H1 (cell line): ENCODE results near the gene PDCL3.

Experiments
- BRCA1 ChIP-seq: IDR thresholded peaks from 2 replicates; pipeline ENCODE4 v1.6.1; 2012; ENCODE audit warnings: low read depth, low read length, improper control_type of control experiment
- CTCF ChIP-seq, 3 experiments: IDR thresholded peaks; 1 replicate in 2 of 3; 2 replicates in 1 of 3; pipeline versions ENCODE4 v1.5.1 to v1.6.1; 2011; ENCODE audit warnings: low read length in 3 of 3, mild to moderate bottlenecking in 3 of 3, inconsistent platforms in 2 of 3, low read depth in 1 of 3, moderate library complexity in 1 of 3; ENCODE audit not compliant: insufficient read depth in 1 of 3; ENCODE audit errors: control extremely low read depth in 1 of 3
- EP300 ChIP-seq, 2 experiments: IDR thresholded peaks; 1 replicate in 1 of 2; 2 replicates in 1 of 2; pipeline ENCODE4 v1.6.1; 2011 to 2012; ENCODE audit warnings: low read depth in 2 of 2, low read length in 2 of 2, mild to moderate bottlenecking in 2 of 2, borderline replicate concordance in 1 of 2, inconsistent platforms in 1 of 2, moderate library complexity in 1 of 2
- MAX ChIP-seq: IDR thresholded peaks from 2 replicates; pipeline ENCODE4 v1.6.1; 2012; ENCODE audit warnings: inconsistent platforms
- POLR2AphosphoS5 ChIP-seq: IDR thresholded peaks from 2 replicates; pipeline ENCODE4 v1.6.1; 2011; ENCODE audit warnings: low read depth, low read length
- RXRA ChIP-seq: IDR thresholded peaks from 2 replicates; pipeline ENCODE4 v1.6.1; 2011; ENCODE audit warnings: low read depth, mild to moderate bottlenecking, low read length, moderate library complexity; ENCODE audit not compliant: insufficient read depth

GRCh38 chr2:100562613-100563406 is at the start of gene PDCL3:
- no peak for TF ChIP-seq CTCF (IDR thresholded peaks at IDR 0.05; ENCODE audit: control extremely low read depth in 1 of 3, insufficient read depth in 1 of 3, low read depth in 1 of 3, low read length in 3 of 3)
- TF ChIP-seq MAX = peak; percentile 74
- no peak for TF ChIP-seq BRCA1
- no peak for TF ChIP-seq RXRA
- TF ChIP-seq POLR2AphosphoS5 = peak; percentile 81
- no peak for TF ChIP-seq EP300 (IDR thresholded peaks at IDR 0.05; ENCODE audit: borderline replicate concordance in 1 of 2, low read depth in 2 of 2, low read length in 2 of 2)
